GM21786 (cell line): ENCODE measurements around the gene GOLPH3.
"Not testable (repeated sequence)": the region's sequence is repeated elsewhere in the genome, so short reads cannot be mapped to it uniquely, and the experiment has no call there.

Experiments used
- ATAC-seq: cut with Tn5 transposase; IDR thresholded peaks from one replicate; pipeline ENCODE4 v1.9.1; 2021; ENCODE audit not compliant: unreplicated experiment

The GOLPH3 gene

DNA sequence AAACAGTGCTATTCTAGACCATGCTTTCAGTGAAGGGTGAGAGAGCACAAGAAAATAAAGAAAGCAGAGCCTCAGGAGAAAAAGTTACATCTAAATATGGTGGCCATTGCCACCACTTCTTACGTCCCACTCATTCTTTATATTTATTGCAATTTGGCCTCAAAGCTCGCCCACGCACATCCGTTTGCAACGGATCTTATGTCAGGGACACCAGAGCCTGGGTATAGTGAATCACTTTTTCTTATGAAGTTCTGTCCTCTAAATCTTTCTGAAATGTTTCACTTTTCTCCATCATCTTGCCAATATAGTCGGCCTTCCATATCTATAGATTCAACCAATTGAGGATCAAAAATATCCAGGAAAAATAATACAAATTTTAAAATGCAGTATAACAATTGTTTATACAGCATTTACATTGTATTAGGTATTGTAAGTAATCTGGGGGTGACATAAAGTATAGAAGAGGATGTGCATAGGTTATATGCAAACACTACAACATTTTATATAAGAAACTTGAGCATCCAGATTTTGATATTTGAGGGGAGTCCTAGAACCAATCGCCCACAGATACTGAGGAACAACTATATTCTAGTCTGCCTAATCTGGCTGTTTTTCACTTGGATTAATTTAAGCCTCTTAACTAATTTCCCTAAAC, 35.2 kb downstream of the GOLPH3 start:
- no peak for ATAC-seq

DNA sequence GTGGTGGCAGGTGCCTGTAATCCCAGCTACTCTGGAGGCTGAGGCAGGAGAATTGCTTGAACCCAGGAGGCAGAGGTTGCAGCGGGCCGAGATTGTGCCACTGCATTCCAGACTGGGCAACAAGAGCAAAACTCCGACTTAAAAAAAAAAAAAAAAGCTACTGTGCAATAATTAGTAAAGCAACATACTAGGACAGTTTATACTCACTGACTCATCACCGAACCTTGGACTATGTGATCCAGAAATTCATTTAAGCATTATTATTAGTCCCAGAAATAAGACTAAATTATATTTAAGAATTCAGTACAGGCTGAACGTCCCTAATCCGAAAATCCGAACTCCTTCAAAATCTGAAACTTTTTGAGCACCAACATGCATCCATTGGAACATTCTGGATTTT, 37.8 kb downstream of the GOLPH3 start:
- ATAC-seq = no peak

GRCh38 chr5:32135086-32135485, 39.0 kb downstream of the GOLPH3 start:
- no peak for ATAC-seq

DNA sequence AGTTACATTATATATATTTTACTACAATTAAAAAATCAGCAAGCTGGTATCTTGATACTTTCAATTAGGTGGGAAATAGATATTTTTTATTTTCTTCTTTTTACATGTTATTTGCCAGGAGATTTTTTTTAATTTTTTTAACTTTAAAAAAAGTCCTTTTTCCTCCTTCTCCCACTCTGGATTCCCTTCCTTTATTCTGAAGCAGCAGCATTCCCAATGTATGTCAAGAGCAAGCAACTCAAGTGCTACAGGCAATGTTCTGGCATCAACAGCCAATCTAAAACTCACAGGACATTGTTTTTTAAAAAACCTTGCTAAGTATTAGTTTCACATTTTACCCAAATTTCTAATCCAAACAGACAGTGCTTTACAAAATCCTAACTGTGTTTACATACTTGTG, 41.4 kb downstream of the GOLPH3 start:
- ATAC-seq = no peak

GRCh38 chr5:32131604-32132003, 42.5 kb downstream of the GOLPH3 start:
- ATAC-seq = no peak

- no peak for ATAC-seq
Observed at GRCh38 chr5:32130865-32131264, 43.3 kb downstream of the GOLPH3 start.

DNA sequence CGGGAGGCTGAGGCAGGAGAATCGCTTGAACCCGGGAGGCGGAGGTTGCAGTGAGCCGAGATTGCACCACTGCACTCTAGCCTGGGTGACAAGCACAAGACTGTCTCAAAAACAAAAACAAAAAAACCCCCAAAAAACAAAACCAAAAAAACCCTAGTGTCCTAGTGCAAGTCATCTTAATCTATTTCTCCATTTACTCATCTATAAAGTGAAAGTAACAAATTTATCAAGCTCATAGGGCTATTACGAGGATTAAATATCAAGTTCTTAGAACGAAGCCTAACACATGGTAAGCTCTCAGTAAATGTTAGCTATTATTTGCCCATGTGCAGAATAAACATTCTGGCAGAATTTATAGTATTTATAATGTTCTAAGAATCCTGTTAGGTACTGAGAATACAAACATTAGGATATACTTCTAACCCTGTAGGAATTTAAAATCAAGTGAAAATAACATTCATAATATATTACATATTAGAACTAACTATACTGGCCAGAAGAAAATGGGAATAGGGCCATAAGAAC, 45.0 kb downstream of the GOLPH3 start:
- no peak for ATAC-seq

DNA sequence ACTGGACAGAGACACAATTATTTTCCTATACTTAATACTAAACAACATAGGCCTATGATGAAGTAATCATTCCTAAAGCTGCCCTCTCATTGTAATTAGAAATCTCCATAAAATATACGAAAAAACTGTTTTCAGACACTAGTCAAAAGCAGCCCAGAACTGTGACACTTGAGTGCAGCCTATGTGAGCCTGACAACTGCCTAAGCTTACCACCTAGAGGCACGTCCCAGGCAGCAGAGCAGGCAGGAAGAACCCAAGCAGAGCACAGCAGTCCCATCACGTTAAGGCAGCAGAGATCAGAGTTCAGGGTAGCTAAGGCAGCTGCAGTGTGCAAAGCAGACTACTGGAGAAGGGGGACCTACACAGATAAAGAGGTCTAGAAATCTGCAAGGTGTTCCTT, 46.4 kb downstream of the GOLPH3 start:
- ATAC-seq = no peak

DNA sequence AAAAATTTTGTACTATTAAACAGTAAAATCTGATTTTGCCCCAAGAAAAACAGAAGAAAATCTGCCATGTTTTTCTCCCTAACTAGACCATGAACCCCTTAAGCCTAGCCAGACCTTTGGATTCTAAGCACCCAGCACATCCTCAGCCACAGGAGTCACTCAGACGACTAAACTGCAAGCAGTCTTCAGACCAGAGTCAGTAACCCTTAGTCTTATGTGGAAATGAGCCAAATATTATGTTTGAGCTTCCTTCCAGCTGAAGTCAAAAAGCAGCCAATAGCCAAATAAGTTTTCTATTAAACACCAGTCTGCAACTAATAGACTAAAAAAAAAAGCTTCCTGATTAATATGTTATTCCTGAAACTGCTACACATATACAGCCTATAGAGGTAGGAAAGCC, 47.4 kb downstream of the GOLPH3 start:
- no peak for ATAC-seq

- ATAC-seq = no peak
Observed at GRCh38 chr5:32123889-32124676, 50.0 kb downstream of the GOLPH3 start.

DNA sequence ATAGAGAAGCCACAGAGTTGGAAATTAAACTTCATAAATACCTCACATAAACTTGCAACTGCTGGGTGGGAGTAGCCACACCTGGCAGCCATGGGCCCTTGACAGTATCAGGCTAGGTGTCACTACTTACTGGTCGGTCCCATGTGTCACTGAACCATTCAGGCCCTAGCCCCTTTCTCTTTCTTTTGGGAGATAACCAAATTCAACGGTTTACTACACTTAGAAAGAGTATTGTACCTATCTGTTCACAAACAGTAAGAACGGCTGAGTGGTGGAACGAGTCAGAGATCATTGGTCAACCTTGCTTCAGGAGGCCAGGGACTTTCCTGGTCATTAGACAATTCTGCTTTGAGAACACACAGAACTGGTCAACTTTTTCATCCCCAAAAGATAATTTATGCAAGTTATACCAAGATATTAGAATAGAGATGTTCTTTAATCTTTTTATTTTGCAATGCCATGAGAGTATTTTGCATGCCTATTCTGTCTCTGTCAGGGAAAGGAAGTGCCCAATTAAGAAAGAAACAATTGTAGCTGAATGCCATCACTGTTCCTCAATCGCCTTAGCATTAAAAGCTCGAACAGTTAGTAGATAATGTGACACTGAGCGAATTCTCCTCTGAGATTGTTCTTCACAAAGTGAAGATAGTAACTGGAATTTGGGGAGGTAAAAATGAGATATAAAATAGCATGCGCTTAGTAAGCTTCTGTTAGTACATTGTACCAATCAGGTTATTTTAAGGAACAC, 50.9 kb downstream of the GOLPH3 start:
- peak; percentile 42 for ATAC-seq

GRCh38 chr5:32118922-32119321, 55.2 kb downstream of the GOLPH3 start:
- not testable (repeated sequence) for ATAC-seq

- ATAC-seq = no peak
Observed at GRCh38 chr5:32116574-32117313, 57.4 kb downstream of the GOLPH3 start.

GRCh38 chr5:32115985-32116384, 58.1 kb downstream of the GOLPH3 start:
- ATAC-seq = no peak

- ATAC-seq = no peak
Observed at GRCh38 chr5:32110111-32110696, 63.9 kb downstream of the GOLPH3 start.

GRCh38 chr5:32109236-32109635, 64.9 kb downstream of the GOLPH3 start:
- no peak for ATAC-seq

DNA sequence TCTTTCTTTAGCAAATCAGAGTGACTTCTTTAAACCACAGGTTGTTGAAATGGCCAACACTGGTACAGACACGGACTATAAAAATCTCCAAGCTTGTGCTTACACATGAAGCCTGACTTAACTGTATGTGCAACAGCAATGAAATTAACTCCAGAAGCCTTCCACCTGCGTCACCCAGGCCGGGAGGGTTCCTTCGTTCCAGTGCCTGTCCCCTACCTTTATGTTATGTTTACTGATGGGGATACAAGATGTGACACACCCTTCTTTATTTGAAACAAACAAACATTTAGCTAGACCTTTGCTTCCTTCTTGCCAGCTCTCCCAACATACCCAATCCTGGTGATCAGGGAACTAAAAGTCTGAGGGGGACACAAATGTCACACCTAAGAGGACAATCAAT, 66.0 kb downstream of the GOLPH3 start:
- ATAC-seq = no peak

DNA sequence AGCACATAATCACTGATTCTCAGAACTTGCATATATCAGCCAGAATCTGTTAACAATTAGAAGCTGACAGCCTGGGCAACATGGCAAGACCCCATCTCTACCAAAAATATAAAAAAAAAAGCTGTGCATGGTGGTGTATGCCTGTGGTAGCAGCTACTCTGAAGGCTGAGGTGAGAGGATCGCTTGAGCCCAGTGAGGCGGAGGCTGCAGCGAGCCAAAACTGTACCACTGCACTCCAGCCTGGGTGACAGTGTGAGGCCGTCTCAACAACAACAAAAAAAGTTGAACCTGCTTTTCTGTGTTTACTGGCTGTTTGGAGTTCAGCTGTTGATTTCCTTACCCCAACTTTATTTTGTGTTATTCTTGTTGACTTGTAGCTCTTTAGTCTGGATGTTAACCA, 66.8 kb downstream of the GOLPH3 start:
- no peak for ATAC-seq

DNA sequence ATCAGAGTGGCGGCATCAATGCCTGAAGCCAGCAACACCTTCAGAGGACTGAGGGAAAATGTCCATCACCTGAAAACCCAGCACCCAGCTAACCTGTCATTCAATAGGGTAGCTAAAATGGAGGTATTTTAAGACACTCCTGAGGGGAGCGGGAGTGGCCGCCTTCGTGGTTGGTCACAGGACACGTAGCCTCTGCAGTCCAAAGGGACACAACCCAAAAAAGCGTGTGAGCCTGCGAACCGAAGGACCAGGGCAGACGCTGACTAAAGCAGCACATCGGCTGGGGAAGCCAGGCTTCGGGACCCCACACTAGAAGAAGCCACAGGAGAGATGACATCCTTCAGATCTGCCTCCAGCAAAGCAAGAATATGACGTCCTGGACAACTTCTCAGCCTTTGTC, 70.6 kb downstream of the GOLPH3 start:
- ATAC-seq = no peak

- ATAC-seq = no peak
Observed at GRCh38 chr5:32102254-32102986, 71.7 kb downstream of the GOLPH3 start.
